HG03064 (cell line): Measurements from ENCODE around the gene DPEP3.

Source experiments
- ATAC-seq: cut with Tn5 transposase; IDR thresholded peaks from one replicate; pipeline ENCODE4 v1.9.1; 2021; ENCODE audit warnings: low read depth; ENCODE audit not compliant: unreplicated experiment

Gene DPEP3

DNA sequence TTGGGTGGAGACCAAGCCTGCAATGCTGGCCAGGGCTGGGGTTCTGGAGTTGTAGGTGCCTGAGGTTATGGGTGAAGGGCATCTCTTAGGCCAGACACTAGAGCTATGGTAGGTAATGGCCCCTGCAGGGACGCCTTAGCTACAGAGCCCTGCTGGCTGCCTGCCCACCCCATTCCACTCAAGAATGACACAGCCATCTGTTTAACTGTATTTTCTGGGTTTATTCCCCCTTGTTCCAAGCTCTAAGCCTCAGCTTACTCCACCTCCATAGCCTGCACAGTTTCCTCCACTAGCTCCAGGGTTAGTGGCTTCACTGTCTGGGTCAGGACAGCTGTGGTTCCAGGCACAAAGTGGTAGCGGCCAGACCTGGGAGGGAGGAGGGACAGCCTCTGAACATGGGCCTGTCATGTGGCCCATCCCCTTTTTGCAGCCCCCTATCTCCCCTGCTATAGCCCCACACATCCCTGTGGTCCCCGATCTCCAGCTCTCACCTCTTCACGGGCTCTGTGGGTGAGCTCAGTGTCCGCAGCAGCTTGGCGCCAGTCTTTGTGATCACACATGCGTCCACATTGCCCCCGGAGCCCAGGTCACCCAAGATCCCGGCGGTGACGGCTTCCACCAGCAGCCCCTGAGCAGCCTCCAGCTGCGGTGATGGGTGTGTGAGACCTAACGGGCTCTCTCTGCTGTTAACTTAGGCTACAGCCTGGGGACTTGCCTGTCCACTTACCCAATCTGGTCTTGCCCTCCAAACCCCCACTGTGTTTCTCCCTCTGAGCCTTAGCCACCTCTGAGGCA is 45.8 kb downstream of the DPEP3 start:
- no peak for ATAC-seq

DNA sequence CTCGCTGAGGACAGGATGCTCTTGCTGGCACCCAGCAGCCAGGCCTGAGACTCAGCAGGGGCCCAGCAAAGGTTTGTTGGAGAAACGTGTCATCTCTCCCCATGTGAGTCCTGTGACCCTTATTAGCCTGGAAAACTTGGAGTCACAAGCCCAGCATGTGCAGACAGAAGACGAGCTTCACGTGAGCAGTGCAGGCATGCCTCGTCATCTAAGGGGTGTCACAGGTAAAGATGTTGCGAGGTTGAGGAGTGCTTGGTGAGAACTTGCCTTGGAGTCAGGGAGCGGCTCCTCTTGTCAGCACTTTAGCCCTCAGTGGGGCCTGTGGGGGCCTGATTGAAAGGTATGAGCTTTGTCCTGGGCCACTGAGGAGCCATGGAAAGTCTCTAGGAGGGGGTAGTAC is 46.5 kb downstream of the DPEP3 start:
- no peak for ATAC-seq

DNA sequence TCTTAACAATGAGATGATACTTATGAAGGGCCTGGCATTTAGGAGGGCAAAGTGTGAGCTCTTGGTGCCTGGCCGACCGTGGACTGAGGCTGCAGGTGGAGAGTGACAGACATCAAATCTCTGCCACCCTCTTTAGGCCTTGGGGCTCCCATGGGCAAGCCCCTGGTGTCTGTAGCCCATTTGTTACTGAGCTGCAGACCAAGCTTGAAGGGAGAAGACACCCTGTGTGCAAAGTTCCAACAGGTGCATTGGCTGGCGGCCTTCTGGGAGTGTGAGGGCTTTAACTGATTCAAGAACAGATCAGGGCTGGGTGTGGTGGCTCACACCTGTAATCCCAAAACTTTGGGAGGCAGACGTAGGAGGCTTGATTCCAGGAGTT is 47.8 kb downstream of the DPEP3 start:
- no peak for ATAC-seq

DNA sequence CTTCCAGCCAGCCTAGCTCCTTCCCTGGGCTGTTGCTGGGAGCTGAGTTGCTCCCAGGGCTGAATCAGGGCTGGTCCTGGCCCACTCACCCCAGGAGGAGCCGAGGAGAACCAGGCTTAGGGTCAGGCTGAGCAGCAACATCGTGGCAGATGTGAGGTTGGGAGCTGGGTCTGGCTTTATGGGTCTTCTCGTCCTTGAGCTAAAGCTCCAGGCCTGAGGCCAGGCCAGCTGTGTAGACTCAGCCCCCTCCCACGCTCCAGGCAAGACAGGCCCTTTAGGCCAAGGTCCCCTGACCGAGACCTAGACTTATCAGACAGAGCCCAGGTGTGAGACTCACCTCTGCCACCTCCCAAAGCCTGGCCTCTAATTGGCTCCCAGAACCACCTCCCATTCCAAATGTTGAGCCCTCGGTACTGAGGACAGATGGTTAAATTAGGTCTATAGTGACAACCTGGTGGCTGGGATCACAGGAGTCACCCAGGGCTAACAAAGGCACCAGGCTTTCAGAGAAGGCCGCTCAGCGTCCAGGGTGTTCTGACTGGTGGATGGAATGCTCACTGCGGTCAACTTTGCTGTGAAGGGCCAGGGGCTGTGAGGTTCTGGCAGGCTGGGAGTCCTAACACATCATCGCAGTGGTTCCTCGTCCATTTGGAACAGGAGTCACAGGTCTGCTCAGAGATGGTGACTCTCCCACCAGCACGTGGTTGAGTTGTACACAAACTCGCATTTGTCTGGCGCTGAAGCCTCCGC is 48.4 kb downstream of the DPEP3 start, which contains the start of gene CTRL:
TSS of gene CTRL (minus strand) at position 151 of the 750 bp plus-strand sequence. CDS start at position 141, 10 bp downstream.
- no peak for ATAC-seq

DNA sequence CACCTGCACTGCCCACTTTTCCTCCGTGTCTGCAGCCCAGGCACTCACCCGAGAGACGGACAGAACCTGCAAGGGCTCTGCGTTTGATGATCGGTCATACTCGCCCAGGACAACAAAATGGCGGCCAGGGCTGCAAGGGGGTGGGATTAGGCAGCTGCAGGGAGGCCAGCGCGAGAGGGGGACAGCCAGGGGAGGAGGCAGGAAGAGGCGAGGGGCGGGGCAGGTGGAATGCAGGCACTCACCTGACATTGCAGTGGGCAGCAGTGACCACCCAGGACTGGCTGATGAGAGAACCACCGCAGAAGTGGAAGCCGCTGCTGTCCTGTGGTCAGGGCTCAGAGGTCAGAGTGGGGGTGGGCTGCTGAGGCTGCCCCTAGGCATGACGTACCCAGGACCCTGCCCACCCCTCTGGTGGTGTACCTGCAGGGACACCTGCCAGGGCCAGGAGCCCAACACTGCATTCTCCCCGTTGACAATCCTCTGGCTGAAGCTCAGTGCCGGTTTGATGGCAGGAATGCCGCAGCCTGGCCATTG is 49.6 kb downstream of the DPEP3 start:
- no peak for ATAC-seq

DNA sequence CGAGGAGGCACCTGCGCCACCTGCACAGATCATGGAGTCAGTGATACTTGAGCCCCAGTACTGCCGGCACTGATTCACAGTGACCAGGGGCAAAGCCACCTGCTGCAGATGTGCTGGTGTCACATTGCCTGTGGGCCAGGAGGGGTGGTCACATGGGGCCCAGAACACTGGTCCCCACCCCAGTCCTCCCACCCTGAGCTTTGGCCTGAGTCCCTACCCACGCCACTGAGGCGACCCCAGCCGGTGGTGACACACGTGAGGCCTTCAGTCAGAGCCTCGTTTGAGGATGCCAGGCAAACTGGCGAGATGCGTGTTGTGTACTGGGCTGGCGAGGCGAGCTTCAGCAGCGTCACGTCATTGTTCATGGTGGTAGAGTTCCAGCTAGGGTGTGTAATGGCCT is 50.1 kb downstream of the DPEP3 start:
- ATAC-seq: no peak

DNA sequence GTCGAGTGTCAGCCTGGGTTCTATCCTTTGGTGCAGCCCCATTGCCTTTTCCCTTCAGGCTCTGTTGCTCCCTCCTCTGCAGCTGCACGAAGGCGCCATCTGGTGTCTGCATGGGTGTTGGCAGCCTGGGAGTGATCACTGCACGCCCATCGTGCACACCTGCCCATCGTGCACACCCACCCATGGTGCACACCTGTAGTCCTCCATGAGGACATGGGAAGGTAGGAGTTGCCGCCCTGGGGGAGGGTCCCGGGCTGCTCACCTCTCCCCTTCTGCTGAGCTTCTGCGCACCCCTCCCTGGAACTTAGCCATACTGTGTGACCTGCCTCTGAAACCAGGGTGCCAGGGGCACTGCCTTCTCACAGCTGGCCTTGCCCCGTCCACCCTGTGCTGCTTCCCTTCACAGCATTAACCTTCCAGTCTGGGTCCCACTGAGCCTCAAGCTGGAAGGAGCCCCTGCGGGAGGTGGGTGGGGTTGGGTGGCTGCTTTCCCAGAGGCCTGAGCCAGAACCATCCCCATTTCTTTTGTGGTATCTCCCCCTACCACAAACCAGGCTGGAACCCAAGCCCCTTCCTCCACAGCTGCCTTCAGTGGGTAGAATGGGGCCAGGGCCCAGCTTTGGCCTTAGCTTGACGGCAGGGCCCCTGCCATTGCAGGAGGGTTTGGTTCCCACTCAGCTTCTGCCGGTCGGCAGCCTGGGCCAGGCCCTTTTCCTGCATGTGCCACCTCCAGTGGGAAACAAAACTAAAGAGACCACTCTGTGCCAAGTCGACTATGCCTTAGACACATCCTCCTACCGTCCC is 51.5 kb downstream of the DPEP3 start:
- ATAC-seq: no peak

DNA sequence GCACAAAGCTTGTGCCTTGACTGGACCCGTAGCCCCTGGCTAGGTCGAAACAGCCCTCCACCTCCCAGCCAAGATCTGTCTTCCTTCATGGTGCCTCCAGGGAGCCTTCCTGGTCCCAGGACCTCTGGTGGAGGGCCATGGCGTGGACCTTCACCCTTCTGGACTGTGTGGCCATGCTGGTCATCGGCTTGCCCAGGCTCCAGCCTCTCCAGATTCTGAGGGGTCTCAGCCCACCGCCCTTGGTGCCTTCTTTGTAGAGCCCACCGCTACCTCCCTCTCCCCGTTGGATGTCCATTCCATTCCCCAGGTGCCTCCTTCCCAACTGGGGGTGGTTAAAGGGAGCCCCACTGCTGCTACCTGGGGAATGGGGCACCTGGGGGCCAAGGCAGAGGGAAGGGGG is 52.2 kb downstream of the DPEP3 start:
- no peak for ATAC-seq

DNA sequence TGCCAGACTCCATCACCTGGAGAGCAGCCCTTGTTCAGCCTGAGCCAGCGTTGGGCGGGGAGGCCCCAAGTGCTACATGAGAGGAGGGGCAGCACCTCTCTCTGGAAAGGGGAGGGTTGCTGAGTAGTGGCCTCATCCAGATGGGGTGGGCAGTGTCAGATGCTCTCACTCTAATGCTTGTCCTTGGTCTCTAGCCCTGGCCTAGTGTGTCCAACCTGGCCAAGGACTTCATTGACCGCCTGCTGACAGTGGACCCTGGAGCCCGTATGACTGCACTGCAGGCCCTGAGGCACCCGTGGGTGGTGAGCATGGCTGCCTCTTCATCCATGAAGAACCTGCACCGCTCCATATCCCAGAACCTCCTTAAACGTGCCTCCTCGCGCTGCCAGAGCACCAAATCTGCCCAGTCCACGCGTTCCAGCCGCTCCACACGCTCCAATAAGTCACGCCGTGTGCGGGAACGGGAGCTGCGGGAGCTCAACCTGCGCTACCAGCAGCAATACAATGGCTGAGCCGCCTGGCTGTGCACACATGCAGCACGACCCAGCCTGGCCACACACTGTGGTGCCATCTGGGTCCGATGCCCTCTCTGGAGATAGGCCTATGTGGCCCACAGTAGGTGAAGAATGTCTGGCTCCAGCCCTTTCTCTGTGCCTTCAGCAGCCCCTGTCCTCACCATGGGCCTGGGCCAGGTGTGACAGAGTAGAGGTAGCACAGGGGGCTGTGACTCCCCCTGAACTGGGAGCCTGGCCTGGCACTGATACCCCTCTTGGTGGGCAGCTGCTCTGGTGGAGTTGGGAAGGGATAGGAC is 53.0 kb downstream of the DPEP3 start:
- ATAC-seq: no peak

DNA sequence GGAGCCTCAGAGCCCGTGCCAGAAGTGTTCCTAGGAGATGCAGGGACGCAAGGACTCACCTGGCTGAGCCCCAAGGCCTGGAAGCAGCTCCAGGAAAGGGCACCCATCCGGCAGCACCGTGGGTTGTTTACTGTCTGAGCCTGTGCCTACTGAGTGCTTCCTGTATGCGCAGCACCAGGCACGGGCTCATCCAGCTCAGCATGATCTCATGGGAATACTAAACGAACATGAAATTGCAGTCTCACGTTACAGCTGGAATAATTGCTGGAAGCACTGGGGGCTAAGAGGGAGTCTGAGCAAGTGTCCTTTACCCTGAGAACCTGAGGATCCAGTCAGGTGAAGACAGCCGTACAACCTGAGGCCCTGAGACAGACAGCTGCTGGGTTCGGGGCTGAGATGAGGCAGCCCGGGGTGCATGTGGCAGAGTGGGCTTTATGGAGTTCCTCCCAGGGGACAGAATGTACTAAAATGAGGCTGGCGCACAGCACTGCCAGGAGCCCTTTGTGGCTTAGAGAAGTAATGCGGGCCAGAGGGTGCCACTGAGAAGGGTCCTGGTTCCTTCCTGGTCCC is 54.0 kb downstream of the DPEP3 start:
- ATAC-seq: no peak
